Fibroblast of lung (primary cell): ENCODE results near the gene RERE.

ENCODE experiments used
- EZH2 ChIP-seq: IDR thresholded peaks from 2 replicates; pipeline ENCODE4 v1.5.1; 2012; ENCODE audit warnings: low read length, control low read depth, mild to moderate bottlenecking; ENCODE audit errors: missing control alignments
- TF ChIP-seq, protein P1 (sequence below), 2 donors: IDR thresholded peaks in 1 of 2; conservative IDR thresholded peaks in 1 of 2; 1 replicate in 1 of 2; 2 replicates in 1 of 2; pipeline ENCODE4 v1.5.1; 2011 to 2012; ENCODE audit warnings: low read length in 2 of 2, control low read depth in 1 of 2, inconsistent platforms in 1 of 2, low read depth in 1 of 2, mild to moderate bottlenecking in 1 of 2

DNA sequence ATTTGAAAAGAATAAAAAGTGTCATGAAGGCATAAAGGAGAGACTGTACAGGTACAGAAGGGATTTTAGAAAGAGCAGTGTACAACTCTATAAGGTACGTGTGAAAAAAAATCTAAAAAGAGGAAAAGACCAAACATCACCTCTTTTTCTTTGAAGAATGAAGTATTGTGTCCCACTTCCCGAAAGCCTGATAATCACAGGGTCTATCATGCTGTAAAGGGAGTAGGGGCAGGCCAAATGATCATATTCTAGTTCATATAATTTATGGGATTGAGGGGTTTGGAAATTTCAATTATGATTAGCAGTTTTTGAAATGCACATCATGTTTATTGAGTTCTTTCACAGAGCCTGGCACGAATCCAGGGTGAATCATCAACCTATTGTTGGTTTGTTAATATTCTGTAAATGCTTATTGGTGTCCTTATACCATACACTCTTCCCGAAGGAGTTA lies 910 bp upstream of the RERE start:
- TF ChIP-seq, protein P1, sequence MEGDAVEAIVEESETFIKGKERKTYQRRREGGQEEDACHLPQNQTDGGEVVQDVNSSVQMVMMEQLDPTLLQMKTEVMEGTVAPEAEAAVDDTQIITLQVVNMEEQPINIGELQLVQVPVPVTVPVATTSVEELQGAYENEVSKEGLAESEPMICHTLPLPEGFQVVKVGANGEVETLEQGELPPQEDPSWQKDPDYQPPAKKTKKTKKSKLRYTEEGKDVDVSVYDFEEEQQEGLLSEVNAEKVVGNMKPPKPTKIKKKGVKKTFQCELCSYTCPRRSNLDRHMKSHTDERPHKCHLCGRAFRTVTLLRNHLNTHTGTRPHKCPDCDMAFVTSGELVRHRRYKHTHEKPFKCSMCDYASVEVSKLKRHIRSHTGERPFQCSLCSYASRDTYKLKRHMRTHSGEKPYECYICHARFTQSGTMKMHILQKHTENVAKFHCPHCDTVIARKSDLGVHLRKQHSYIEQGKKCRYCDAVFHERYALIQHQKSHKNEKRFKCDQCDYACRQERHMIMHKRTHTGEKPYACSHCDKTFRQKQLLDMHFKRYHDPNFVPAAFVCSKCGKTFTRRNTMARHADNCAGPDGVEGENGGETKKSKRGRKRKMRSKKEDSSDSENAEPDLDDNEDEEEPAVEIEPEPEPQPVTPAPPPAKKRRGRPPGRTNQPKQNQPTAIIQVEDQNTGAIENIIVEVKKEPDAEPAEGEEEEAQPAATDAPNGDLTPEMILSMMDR (conservative IDR thresholded peaks at IDR 0.05 in 1 of 2, IDR thresholded peaks at IDR 0.05 in 1 of 2; ENCODE audit: low read depth in 1 of 2, low read length in 2 of 2), result no peak
- no peak for TF ChIP-seq EZH2
